HG03558 (cell line): Measurements from ENCODE around the gene RPL34.
A peak's percentile ranks its signal among the peaks of the same experiment; 100 is the strongest.

Experiments used
- ATAC-seq: cut with Tn5 transposase; IDR thresholded peaks from one replicate; pipeline ENCODE4 v1.9.1; 2021; ENCODE audit warnings: moderate number of reproducible peaks; ENCODE audit not compliant: unreplicated experiment; ENCODE audit errors: extremely low read depth

Gene RPL34

DNA sequence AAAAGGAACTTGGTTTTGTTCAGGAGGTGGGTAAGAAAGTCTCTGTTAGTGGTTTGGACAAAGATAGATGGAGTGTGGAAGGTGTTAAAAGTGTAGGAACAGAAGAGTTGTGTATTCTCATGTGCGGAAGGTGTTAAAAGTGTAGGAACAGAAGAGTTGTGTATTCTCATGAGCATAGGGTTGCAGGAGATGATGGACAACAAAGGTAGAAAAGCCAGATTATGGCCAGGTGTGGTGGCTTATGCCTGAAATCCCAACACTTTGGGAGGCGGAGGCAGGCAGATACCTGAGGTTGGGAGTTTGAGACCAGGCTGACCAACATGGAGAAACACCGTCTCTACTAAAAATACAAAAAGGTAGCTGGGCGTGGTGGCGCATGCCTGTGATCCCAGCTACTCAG is 2.5 kb downstream of the RPL34 start:
- ATAC-seq, result no peak

DNA sequence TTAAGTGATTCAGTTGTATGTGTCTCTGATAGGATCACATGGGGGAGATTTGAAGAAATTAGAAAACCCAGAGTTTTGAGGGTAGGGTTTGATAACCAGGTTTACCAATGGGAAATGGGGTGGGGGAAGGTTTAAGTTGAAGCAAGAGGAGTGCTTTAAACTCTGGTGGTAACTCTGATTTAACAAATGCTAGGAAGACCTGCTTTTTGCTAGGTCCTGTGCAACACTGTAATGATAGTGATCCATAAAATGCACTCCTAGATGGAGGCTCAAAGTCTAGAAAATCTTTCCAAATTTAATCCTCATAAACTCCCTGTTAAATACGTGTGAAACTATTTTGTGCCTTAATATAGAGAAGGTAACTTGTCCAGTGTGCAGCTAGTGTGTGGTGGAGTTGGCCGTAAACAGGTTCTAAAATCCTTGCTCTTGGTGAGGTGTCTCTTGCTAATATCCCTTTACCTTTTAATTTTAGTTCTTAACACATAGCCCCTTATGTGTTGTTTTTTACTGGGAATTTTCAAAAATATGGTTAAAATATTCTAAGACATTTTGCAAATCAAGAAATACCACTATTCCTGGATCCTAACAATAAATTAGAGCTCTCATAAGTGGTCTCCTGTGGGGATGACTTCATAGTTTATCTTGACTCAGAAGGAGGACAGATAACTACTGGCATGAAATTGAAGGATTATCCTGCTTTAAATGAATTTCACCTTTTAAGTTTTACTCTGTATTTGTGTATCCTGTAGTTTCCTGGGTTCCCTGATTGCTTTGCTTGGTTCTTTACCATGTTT is 4.1 kb downstream of the RPL34 start:
- ATAC-seq, result no peak

DNA sequence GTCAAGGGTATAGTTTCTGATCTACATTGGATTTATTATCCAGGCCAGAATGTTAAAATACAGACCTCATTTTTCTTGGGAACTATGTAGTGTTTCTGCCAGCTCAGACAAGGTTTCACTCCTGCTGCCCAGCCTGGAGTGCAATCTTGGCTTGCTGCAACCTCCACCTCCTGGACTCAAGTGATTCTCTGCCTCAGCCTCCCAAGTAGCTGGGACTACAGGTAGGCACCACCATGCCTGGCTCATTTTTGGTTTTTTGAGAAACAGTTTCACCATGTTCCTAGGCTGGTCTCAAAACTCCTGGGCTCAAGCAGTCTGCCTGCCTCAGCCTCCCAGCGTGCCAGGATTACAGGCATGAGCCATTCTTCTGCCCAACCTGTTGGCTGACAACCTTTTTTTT is 5.7 kb downstream of the RPL34 start:
- ATAC-seq, result no peak

DNA sequence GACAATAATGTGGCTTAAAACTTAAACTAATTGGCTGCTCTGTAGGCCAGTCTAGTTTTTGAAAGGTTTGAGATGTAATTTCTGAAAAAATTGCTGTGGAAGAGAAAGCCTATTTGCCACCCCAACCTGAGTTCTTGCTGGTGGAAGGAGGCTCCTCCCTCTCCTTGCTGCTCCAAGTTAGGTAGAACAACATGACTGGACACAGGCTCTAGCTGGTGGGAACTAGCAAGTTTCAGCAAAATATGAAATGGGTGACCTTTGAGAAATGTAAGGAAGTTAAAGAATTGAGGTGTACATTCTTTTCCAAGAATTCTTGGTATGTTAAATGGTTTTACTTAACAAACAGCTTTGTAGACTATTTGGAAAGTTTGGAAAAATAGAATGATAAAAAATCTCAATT is 8.0 kb downstream of the RPL34 start:
- no peak for ATAC-seq

DNA sequence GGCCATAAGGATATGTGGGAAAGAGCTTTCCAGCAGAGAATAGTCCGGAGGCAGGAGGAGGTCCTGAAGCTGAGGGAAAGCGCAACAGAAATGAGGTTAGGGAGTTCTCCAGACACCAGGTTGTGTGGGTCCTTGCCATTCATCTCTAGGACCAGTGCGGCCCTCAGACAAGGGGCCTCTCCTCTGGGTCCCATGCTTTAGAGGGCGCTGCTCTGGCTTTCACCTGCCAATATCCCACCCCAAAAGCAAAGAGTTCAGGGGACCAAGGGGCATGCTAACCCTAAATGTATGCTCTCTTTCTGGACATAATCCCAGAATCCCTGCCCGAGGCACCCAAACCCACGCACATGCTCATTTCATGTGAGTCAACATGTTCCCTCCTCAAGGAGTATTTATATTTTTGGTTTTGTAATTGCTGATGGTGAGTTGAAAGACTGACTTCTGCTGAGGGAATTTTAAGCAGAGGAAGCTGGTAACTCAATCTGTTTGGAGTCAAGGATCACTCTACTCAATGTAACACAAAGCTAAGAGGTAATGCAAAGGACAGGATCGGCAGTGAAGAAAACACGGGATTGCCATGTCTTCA is 14.8 kb downstream of the RPL34 start:
- no peak for ATAC-seq

DNA sequence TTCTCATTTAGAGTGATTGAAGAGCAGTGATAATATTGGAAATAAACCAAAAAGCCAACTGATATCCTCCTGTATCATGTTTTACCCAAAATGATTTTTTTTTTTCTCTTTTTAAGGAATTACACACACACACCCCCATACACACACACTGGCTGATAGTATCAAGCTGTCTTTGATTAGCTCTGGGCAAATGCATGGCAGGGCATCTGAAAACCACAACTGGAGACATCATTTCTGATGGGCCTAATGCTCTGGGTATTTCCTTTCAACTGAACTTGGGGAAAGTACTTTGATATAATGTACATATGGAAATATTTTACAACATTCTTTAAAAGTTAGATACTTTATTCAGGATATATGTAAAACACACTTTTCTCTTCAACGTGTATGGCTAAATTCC is 15.9 kb downstream of the RPL34 start:
- no peak for ATAC-seq

DNA sequence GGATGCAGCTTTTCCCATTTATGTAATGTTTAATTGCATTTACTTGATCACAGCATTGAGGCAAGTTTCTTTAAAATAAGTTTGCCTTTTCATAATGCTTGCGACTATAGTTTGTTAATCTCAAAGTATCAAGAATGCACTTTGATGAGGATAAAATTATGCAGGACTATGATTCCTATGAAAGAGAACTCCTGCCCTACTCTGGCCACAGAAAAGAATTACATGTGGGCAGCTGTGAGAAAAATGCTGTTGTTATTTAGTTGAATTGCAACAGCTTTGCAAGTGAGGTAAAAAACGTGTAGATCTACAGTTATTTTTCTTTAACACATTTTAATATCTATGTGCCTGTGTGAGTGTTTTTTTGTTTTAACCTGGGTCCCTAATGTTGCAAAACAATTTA is 17.5 kb downstream of the RPL34 start:
- ATAC-seq, result no peak

DNA sequence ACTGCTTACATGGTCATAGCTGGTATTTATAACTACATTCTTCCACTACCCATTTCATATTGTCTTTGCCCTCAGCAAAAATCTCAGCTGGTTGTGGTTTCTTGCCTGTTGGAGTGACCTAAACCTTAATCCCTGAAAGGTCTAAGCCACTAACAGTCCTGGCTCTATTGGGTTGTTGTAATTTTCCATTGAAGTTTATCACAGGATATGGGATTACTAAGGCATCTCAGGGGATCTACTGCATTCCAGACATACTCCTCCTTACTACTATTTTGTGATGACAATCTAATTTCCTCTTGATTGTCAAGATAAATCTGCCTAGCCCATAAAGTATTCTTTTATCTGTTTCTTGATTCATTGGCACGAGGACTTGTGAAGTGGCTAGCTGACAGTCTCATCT is 23.9 kb downstream of the RPL34 start:
- ATAC-seq, result no peak

DNA sequence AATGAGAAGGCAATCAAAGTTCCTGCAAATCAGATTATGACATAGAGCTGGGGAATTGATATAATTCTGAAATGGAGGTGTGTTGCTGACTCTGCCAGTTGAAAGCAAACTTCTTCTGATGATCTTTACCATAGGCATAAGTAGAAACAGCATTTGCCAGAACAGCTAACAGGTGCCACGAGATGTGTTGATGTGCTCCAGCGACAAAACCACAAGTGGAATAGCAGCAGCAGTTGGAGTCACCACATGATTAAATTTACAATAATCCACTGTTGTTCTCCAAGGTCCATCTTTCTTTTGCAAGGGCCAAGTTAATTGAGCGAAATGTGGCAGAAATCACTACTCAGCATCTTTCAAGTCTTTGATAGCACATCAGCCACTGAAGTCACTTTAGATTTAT is 26.3 kb downstream of the RPL34 start:
- no peak for ATAC-seq

DNA sequence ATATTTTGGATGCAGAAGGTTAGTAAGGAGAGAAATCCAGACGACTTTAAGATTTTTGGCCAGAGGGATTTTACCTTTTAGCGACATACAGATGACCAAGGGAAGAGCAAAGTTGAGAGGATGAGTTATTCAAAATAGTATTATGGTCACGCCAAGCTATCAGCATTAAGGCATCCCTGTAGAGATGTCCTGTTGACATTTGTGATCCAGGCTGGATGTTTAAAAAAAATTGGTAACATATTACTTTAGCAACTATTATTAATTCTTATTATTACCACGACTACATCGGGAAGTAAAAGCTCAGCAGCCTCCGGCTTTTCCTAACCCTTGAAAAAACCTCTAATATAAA is 29.5 kb downstream of the RPL34 start:
- peak; percentile 8 for ATAC-seq

DNA sequence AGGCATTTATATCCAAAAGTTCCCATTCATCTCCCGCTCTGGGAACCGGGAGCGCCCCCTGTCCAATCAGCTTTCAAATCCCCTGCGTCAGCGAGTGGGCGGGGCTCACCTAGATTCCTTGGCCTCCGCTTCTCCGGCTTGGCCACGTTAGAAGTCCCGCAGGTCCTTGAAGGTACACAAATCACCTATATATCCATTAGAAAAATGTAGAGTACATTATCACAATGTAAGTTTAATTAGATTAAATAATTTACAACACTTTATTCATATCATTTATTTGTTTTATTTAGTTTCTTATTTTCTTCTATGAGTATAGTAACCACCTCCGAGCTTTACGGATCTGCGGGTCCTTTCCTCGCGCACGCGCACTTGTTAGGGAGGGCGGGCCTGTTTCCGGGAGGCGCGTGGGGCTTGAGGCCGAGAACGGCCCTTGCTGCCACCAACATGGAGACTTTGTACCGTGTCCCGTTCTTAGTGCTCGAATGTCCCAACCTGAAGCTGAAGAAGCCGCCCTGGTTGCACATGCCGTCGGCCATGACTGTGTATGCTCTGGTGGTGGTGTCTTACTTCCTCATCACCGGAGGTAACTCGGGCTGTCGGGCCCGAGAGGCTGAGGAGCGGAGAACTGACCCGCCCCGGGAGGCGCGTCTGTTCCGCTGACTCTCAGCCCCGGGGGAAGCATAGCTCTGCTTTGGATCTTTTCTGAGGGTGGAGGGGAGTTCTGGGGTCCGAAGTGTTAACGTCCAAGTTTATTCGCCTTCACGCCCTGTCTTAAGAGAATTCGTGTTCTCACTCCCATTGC is 30.0 kb downstream of the RPL34 start, which contains the start of gene OSTC:
Gene OSTC, plus strand, starts transcription at position 388 of the 802 bp plus-strand sequence. Its CDS starts 57 bp downstream, at position 445.
- peak; percentile 84 for ATAC-seq

DNA sequence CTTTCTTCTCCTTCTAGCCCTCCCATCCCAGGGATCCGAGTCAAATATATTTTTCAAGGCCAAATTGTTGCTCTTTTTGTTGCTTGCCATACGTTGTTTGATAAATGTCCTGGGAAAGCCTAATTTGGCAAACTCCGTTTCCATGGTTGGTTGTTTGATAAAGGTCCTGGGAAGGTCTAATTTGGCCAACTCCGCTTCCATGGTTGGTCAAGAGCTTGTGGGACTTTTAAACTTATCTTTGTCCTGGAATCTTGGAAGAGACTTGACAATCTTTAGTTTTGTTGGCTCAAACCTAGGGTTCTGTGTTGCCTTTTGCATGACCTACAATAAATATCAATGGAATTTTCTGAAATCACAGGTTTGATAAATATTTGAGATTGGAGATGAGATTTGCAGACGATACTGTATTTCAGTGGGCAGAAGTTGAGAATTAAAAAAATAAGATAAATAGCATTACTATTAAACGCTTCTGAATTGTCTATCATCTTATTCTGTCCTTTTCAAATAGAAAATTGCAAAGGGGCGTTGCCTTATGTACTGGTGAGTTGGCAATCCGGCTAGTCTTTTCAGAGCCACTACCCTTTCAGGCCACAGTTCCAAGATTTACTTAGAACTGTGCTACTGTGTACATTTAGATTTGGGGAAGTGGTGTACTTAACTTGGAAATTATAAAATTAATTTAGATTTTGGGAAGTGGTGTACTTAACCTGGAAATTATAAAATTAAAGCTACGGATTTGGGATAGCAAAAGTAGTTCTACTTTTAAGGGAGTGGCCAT is 30.8 kb downstream of the RPL34 start:
- ATAC-seq, result no peak

DNA sequence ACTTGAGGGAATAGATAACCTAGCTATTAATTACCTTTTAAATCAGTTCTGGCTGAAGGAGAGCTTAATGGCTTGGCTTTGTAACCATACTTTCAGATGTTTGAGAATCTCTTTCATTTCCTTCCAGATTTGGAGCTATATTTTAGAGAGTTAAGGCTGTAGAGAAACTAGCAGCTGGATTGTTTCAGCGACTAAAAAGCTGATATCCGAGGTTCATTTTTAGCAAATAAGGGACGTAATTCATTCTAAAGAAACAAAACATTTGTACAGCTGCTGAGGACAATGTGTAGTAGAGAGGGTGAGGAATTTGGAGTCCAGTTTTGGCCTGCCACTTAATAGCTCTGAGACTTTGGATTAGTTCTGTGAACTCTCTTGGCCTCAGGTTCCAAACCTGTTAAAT is 42.3 kb downstream of the RPL34 start:
- ATAC-seq, result no peak

DNA sequence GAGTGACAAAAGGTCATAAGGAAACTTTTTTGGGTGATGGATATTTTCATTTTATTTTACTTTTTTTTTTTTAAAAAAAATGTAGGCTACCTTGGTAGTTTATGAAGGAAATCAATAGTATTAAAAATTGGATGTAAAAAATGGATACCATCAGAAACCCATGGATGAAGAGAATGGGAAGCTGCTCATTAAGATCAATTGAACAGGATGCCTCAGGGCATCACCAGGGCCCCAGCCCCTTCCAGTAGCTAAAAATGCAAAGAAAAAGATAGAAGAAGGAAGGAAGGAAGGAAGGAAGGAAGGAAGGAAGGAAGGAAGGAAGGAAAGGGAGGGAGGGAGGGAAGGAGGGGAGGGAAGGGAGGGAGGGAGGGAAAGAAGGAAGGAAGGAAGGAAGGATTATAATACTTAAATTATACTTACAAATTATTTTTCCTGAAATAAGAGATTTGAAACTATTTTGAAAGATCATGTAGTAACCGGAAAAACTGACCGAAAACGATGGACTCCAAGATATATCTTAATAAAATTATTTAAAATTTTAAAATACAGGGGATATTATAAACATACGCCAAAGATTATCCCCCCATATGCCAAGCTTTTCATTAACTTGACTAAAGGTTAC is 54.1 kb downstream of the RPL34 start:
- no peak for ATAC-seq
